Stimulated activated CD8-positive, alpha-beta memory T cell treated with anti-CD3 and anti-CD28 coated beads, Interleukin-4, amount 100 ng/mL, for 1 hour (primary cell): Measurements from ENCODE around the gene EIF2AK2.

Experiments
- DNase-seq, 2 donors: peaks; one replicate each; pipeline ENCODE4 v3.0.0-alpha.2; 2020; ENCODE audit warnings: low read depth in 2 of 2, low spot score in 1 of 2

Gene EIF2AK2

DNA sequence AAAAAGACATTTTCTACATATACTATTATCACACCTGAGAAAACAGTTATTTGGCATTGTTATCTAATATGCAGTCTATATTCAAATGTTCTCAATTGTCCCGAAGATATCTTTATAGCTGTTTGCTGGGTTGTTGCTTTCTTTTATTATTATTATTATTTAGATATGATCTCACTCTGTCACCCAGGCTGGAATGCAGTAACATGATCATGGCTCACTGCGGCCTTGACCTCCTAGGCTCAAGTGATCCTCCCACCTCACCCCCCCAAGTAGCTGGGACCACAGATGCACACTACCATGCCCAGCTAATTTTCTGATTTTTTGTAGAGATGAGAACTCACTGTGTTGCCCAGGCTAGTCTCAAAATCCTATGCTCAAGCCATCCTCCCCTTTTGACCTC lies 52.6 kb downstream of the EIF2AK2 start:
- DNase-seq: no peak

DNA sequence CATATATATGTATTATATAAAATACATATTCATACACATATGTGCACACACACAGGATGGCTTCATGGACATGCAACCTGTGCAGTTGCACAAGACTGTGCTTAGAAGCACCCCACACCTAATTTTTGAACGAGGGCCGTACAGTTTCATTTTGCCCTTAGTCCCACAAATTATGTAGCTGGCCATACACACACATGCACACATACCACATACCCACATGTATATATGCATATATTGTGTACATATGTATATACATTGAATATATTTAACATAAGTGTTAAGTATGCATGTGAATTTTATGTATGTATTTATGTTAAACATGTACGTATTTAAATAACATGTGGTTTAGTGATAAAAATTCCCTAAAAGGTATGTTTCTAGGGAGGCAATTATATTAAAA lies 54.2 kb downstream of the EIF2AK2 start:
- no peak for DNase-seq

- DNase-seq: no peak
Measured at GRCh38 chr2:37100054-37100453, 56.7 kb downstream of the EIF2AK2 start.

DNA sequence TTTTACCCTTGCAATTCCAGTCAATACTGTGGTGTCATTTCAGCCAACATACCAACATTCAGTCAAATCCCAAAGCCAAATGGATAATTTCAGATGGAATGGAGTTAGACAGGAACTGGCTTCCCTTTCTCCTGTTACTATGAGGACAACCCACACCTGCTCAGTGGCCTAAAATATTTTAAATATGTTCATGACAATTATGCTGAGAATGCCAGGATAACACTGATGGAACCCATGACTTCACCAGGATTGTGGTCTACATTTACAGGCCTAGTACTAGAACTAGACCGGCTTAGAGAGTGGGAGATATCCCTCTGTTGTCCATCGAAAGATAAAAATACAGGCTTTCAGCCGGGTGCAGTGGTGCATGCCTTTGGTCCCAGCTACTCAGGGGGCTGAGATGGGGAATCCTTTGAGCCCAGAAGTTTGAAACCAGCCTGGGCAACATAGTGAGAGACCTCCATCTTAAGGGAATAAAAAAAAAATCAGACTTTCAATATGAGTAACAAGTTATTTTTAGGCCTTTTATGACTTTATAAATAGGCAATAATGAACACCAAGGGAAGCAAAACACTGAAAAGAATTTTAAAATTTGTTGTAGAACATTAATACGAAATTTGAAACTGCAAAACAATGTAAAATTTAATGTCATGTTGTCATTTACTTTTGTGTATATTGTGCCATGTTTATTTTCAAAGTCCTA lies 58.2 kb downstream of the EIF2AK2 start:
- DNase-seq: no peak

DNA sequence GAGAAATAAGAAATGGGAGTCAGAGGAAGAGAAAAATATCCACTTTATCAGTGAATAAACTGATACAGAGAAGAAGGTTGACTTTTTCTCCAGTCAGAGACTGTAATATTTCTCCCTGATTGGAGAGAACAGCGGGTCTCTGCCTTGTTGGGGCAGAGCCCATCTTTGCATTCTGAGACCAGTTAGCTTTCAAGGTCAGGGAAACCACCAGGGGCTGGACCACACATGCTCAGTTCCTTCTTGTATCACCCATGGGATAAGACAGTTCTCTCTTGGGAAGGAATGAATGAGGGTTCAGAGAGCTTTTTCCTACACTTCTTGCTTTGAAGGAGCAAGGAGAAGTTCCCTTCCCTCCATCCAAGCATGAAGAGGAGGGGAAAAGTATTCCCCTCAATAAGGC lies 60.2 kb downstream of the EIF2AK2 start:
- DNase-seq: no peak

DNA sequence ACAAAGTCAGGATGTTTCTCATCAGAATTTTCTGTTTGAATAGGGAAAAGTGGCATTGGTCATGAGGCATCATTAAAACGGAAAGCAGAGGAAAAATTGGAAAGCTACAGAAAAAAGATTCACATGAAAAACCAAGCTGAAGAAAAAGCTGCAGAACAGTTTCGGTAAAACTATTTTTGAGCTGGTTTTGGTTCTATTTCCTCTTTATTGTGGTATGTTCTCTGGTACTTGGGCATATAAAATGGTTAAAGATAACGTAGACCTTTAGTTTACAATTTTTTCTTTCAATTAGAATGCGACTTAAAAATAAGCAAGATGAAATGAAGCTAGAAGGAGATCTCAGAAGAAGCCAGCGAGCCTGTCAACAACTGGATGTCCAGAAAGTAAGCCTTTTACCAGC lies 64.9 kb downstream of the EIF2AK2 start:
- DNase-seq: no peak

DNA sequence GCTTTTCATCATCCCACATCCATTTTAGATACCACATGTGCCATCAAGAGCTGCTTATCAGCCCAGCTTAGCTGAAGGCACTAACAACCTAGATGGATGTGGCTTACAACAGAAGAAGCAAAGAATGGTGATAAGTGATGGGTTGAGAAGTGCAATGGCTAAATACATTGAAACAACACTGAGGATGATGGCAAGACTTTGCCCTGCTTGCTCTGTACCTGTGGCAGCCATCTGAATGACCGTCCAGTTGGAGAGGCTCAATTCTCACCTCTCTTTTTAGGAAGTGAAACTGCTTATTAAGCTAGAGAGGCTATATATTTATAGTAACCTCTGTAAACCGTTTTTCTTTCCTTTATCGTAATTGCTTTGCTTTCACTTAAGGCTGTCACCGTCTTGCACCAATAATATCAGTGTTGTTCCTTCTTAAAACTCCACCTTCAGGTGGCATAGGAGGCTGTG lies 66.7 kb downstream of the EIF2AK2 start:
- DNase-seq: no peak

DNA sequence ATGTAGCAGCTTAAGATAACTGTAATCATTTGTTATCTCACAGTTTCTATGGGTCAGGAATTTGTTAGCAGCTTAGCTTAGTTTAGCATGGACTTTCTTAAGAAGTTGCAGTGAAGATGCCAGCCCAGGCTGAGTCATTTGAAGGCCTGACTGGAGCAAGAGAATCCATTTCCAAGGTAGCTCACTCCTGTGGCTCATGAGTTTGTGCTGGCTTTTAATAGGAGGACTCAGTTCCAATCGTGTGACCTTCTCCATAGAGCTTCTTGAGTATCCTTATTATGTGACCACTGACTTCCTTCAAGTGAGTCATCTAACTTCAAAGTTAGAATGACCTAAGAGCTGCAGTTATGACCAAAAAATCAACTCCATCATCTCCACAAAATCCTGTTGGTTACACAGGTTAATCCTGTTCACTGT lies 71.0 kb downstream of the EIF2AK2 start:
- no peak for DNase-seq

DNA sequence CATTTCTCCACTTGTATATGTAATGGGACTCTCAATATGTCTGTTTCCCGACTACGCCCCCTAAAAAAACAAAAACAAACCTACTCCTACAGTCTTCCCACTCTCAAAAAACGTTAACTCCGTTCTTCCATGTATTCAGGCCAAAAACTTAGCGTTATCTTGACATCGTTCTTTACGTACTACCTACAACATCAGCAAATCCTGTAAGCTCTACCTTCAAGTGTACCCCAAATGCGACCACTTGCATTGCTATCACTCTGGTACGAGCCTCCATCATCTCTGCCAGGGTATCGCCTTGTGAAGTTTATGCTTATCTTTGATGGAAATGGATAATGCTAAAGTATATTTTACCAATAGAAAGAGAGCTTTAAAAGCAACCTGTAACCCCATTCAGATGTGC lies 72.0 kb downstream of the EIF2AK2 start:
- no peak for DNase-seq

DNA sequence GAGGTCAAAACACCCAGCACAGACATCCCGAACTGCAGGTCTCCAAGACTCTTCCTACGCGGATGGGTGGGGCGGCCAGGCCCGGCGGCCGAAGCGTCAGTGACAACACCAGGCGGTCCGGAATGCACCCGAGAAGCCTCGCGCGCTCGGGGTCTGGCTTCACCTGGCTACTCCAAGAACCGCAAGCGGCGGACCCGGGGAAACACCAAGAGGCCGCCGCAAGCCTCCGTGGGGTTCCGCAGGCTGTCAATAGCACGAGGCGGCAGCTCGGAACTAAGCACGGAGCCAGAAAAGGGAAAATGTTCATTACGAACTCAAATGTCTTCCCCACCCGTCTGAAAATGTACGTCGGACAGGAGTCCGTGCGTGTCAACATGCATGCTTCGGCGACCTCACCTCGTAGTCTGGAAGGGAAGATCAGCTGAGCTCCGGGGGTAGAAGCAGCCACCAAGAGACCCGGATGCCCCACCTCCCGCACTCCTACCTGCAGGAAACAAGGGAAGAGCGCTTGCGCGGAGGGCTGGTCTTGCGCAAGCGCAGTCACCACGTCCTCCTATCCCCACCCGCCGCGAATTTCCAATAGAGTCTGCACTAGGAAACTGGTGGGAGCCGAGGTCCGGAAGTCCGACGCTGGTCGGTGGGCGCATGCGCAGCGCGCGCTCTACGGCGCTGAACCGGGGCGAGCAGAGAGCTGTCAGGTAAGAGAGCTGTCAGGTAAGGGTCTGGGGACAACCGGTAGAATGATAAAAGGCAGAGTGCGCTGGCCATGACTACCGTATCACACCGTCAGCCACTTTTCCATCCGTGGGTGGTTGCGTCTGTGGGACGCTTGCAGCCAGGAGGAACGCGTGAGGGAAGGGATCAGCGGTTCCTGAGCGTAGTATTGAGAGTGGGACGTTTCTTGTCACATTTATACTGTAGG lies 72.6 kb downstream of the EIF2AK2 start, which contains the start of the genes GPATCH11 and HEATR5B:
Gene GPATCH11 (plus strand): TSS at position 646 of the 922 bp plus-strand sequence. CDS start 3,864 bp downstream, outside the sequence.
Gene HEATR5B (minus strand): TSS at position 500 of the 922 bp plus-strand sequence. CDS start 958 bp downstream, outside the sequence.
- DNase-seq: peak; percentile 74 to 82

DNA sequence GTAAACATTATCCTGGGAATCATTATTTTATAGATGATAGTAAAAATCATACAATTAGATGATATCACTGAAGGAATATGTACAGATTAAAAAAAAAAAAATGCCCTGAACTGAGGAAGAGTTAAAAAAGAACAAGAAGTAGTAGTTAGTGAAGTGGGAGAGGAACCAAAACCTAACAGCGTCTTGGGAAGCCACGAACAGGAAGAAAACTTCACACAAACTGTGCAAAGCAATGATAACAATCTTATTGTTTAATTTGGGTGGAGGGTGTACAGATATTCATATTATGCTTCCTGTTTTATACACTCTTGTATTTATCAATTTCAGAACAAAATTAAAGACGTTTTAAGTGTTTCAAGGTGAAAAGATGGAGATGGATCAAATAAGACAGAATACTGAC lies 76.1 kb downstream of the EIF2AK2 start:
- no peak for DNase-seq

DNA sequence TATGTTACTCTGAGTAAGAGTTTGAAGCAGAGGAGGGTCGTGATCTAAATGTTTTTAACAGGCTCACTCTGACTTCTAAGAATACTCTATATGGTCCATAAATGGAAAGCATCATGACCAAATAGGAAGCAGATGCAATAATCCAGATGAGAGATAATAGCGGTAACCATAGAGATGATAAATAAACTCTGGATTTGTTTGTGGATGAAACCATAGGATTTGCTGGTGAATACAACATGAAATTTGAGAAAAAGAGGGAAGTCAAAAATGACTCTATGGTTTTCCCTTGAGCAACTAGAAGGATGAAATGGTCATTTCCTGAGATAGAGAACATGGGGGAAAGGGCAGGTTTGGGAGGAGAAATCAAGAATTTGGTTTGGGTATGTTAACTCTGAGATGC lies 76.5 kb downstream of the EIF2AK2 start:
- no peak for DNase-seq

GRCh38 chr2:37070931-37071330 lies 85.8 kb downstream of the EIF2AK2 start:
- DNase-seq: no peak

DNA sequence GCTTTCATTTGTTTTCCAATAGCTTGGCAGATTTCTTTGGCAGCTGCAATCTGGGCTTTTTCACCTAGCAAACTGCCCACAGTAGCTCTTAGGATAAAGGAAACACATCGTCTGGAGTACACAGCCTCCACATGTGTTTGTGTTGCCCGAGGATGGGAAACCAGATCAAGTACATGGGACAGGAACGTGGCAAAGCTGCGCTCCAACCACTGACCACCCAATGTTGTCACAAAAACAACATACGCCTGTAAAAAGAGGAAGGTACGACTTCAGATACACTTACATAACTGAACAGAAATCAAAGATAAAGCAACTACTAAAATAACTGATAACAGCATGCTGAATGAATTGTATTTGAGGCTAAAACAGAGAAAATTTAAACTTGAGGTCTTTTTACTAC lies 88.1 kb downstream of the EIF2AK2 start:
- DNase-seq: no peak

DNA sequence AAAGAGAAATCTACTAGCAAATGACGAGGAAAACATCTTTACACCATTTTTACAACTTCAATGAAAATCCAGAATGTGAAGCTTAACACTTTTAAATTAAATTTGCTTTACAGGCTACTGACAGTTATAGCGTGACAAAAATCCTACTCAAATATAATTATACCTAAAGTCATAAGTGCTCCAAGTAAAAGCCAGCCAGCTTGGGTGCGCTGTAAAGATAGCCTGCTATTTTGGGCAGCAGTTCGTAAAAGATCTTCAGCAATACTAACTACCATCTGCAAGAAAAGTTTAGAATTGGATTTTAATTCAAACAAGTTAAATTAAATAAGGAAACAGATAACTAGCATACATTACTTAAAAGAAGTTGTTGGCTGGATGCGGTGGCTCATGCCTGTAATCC lies 95.0 kb downstream of the EIF2AK2 start:
- no peak for DNase-seq

DNA sequence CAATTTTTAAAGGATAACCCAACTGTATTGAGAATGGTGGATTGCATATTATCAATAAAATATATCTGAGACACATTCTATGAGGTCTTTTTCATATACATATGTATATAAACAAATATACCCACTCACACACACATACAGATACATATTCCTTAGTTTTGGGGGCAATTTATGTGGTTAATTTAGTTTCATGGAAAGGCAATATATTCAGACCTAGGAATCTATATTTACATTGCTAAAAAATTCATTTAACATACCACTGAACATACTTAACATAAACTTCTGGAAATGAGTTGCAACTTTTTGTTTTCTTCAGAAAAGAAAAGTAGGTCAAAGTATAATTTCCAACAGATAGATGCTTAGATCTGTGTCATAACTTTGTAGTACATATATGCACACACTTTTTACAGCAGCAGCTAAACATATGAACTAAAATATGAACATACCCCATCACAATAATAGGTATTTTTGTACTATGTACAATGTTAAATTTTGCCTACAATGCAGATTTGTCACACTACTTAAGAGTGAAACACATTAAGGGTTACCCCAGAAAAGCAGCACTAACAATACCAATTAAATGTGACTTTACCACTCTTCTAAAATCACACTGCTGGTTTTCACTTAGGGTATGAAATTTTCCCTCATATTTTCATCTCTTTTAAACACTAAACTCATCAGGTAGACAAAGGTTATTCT lies 95.6 kb downstream of the EIF2AK2 start:
- DNase-seq: no peak

DNA sequence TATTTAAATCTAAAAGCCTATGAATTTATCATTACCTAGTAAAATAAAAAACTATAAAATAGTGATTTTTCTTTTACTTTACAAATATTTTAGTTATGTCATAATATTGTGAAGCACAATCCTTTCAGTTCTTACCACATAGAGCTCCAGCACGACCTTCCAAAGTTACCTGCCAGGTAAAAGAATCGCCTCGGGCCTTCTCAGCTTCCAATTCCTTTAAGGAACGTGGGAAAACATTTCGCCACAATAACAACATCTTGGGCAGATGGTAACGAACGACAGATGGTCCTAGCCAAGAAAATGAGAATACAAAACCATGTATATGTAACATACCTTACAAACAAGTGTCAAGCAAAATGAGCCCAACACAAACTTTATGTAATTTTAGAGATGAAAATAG lies 96.3 kb downstream of the EIF2AK2 start:
- DNase-seq: no peak

DNA sequence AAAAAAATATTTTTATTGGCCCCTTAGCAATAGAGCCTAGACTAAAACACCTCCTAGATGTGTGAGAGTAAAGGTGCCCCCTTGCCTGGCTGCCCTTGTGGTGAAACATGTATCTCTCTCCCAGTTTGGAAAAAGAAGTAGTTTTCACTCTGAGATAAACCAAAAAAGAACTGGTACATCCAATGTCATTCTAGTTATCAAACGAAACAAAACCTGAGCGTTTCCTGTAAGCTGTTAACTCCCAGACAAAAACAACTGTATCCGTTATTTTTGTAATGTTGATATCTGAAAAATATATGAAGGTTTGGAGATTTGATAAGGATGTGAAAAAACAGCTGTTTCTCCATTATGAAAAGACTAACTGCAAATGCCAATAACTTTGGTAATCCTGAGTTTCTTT lies 96.9 kb downstream of the EIF2AK2 start:
- DNase-seq: no peak

DNA sequence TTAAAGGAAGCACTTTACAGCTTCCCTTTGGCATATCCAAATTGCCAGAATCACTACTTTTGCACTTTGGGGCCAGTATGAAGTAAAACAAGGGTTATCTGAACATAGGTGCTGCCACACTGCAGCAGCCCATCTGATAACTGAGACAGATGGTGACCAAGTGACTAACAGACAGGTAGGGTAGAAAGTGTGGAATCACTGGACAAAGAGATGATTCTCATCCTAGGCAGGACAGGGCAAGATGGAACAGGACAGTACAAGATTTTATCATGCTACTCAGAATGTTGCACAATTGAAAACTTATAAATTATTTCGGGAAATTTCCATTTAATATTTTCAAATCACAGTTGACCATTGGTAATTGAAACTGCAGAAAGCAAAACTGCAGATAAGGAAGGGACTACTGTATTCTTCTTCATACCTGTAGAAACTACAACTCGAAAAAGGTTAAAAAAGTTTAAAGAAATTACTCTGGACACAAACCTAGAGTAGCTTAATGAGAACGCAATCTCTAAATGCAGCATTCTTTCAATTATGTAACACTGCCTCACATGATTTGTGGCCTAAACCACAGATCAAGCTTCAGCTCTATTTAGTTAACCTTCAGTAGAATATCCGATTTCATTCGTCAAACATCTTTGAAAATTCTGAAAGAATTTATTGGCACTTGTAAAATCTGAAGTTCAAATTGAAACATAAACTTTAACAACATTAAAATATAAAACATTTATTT lies 104.0 kb downstream of the EIF2AK2 start:
- DNase-seq: no peak
